GM20000 (cell line): Measurements from ENCODE around the gene LHFPL3.
"Not testable (repeated sequence)": the region's sequence is repeated elsewhere in the genome, so short reads cannot be mapped to it uniquely, and the experiment has no call there.

Experiments
- DNase-seq: peaks from one replicate; pipeline ENCODE4 v3.0.0; 2012; ENCODE audit warnings: low spot score
- CTCF ChIP-seq: IDR thresholded peaks from 2 replicates; pipeline ENCODE4 v1.5.1; 2012; ENCODE audit warnings: mild to moderate bottlenecking, control low read depth; ENCODE audit errors: extremely low read depth, missing control alignments

The LHFPL3 gene

DNA sequence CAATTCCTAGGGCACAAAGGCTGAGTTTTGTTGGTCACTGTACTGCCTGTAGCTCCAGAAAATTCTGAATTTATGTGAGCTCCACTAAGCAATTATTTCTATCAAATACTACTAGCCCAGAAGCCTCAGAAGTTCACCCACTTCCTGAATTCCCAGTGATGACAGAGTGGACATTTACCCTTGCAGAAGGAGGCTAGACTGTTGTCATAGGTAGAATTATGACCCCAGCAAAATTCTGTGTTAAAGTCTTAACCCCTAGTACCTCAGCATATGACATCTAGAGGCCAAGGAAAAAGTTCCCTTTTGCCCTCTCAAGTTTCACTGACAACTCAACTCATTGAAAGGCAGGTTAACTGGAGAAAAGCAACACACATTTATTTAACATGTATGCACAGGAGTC, 606.9 kb downstream of the LHFPL3 start:
- no peak for DNase-seq
- no peak for TF ChIP-seq CTCF

- DNase-seq: no peak
- no peak for TF ChIP-seq CTCF
Observed at GRCh38 chr7:104936546-104936945, 608.1 kb downstream of the LHFPL3 start.

GRCh38 chr7:104937489-104937888, 609.1 kb downstream of the LHFPL3 start:
- DNase-seq: not testable (repeated sequence)

GRCh38 chr7:104938741-104939390, 610.5 kb downstream of the LHFPL3 start:
- DNase-seq: no peak
- no peak for TF ChIP-seq CTCF

DNA sequence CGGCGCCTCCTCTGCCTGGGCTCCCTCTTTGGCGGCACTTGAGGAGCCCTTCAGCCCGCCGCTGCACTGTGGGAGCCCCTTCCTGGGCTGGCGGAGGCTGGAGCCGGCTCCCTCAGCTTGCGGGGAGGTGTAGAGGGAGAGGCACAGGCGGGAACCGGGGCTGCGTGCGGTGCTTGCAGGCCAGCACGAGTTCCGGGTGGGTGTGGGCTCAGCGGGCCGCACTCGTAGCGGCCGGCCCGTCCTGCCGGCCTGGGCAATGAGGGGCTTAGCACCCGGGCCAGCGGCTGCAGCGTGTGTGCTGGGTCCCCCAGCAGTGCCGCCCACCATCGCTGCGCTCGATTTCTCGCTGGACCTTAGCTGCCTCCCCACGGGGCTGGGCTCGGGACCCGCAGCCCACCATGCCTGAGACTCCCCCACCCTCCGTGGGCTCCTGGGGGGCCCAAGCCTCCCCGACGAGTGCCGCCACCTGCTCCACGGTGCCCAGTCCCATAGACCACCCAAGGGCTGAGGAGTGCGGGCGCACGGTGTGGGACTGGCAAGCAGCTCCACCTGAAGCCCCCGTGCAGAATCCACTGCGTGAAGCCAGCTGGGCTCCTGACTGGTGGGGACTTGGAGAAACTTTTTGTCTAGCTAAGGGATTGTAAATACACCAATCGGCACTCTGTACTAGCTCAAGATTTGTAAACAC, 611.8 kb downstream of the LHFPL3 start:
- DNase-seq: no peak
- TF ChIP-seq CTCF: no peak

GRCh38 chr7:104943502-104944343, 615.3 kb downstream of the LHFPL3 start:
- DNase-seq: peak; percentile 67
- TF ChIP-seq CTCF: no peak

DNA sequence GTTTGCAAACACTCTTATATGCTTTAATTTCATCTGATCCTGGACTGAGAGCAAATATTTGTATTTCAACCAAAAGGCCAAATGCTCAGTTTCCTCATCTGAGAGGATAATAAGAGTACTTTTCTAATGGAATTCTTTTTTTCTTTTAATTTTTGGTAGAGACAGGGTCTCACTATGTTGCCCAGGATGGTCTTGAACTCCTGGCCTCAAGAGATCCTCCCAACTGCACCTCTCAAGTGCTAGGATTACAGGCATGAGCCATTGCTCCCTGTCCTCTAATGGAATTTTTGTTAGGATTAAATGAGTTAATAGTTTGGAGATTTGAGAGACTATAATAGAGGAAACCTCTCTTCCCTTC, 617.2 kb downstream of the LHFPL3 start:
- DNase-seq: no peak
- no peak for TF ChIP-seq CTCF
